HepG2 (cell line): ENCODE measurements around the gene BABAM1. TPM values are rescaled to one million over a fixed set of nuclear protein-coding genes. Genes with fewer than 3 reads are reported as not detected.

Experiments used
- ATAC-seq: fragments of 200-7000 bp; cut with Tn5 transposase; 3 replicates; pipeline ENCODE4 v1.9.1; 2020; ENCODE audit warnings: mild to moderate bottlenecking, moderate library complexity
- BruUV-seq: library from RNA; stranded (reverse); fragments of 400-500 nt; replicated peaks from 2 replicates; lab custom pipeline; 2021; lab: Mats Ljungman, UMichigan
- CTCF ChIA-PET: fragments of 300-600 bp; formaldehyde crosslinking; extraction: SDS; loops from one replicate; lab custom pipeline; 2021; ENCODE audit warnings: low total read pairs, inconsistent platforms, low intra/inter-chr PET ratio; lab: Yijun Ruan, JAX
- POLR2A ChIA-PET: fragments of 350-600 bp; sonication (Branson Sonifier 250); formaldehyde crosslinking; loops from one replicate; lab custom pipeline; 2020; ENCODE audit warnings: antibody characterized with exemption, inconsistent platforms; lab: Yijun Ruan, JAX
- DNase-seq: peaks from one replicate; pipeline ENCODE4 v3.0.0-alpha.2; 2015; ENCODE audit warnings: low spot score
- FAIRE-seq: peaks from 3 replicates; lab custom pipeline; 2011; peaks lifted over from hg19 to GRCh38; lab: Jason Lieb, UNC
- H2AFZ ChIP-seq: one replicate; pipeline ENCODE4 v1.6.1; 2011; ENCODE audit warnings: low read length, inconsistent platforms
- H3K27ac ChIP-seq: fragments of 300-600 bp; 3 replicates; pipeline ENCODE4 v1.8.0; 2011; ENCODE audit warnings: mixed run types, mild to moderate bottlenecking, mixed read lengths, low read length, inconsistent platforms; ENCODE audit not compliant: insufficient read depth; ENCODE audit errors: extremely low read length
- H3K27me3 ChIP-seq, 2 experiments: fragments of 200-600 bp in 1 of 2; 2 replicates in 1 of 2; 3 replicates in 1 of 2; pipeline versions ENCODE4 v1.6.0 to v1.8.0; 2011; ENCODE audit warnings: low read length in 2 of 2, mild to moderate bottlenecking in 2 of 2, moderate library complexity in 2 of 2, inconsistent platforms in 1 of 2; ENCODE audit not compliant: insufficient read depth in 2 of 2, control insufficient read depth in 1 of 2
- H3K36me3 ChIP-seq, 2 experiments: fragments of 200-600 bp in 1 of 2; replicated peaks in 1 of 2; 2 replicates in 1 of 2; 3 replicates in 1 of 2; pipeline versions ENCODE4 v1.5.1 to v1.8.0; 2011; ENCODE audit warnings: low read length in 2 of 2, inconsistent platforms in 1 of 2; ENCODE audit not compliant: insufficient read depth in 2 of 2, control insufficient read depth in 1 of 2
- H3K4me1 ChIP-seq: 2 replicates; pipeline ENCODE4 v1.5.1; 2012; ENCODE audit warnings: low read length, inconsistent platforms; ENCODE audit not compliant: insufficient read depth
- H3K4me2 ChIP-seq: 2 replicates; pipeline ENCODE4 v1.6.0; 2011; ENCODE audit warnings: low read depth, low read length, inconsistent platforms
- H3K4me3 ChIP-seq, 3 experiments: fragments of 200-600 bp in 1 of 3; sonication (generic), shearing (Covaris generic) in 1 of 3; replicated peaks in 1 of 3; 2 replicates each; pipeline ENCODE4 v1.5.1; 2011 to 2016; ENCODE audit warnings: low read length in 3 of 3, inconsistent platforms in 2 of 3, low read depth in 2 of 3, mild to moderate bottlenecking in 2 of 3, control low read depth in 1 of 3, mixed read lengths in 1 of 3; ENCODE audit not compliant: insufficient read depth in 1 of 3
- H3K79me2 ChIP-seq: one replicate; pipeline ENCODE4 v1.6.1; 2011; ENCODE audit warnings: low read length, inconsistent platforms; ENCODE audit not compliant: insufficient read depth
- H3K9ac ChIP-seq: 2 replicates; pipeline ENCODE4 v1.6.0; 2011; ENCODE audit warnings: mild to moderate bottlenecking, low read depth, low read length, inconsistent platforms; ENCODE audit not compliant: insufficient read depth
- H3K9me3 ChIP-seq: 2 replicates; pipeline ENCODE4 v1.5.1; 2012; ENCODE audit warnings: mild to moderate bottlenecking, low read length
- H4K20me1 ChIP-seq: 2 replicates; pipeline ENCODE4 v1.6.0; 2011; ENCODE audit warnings: inconsistent platforms, mild to moderate bottlenecking, low read length, moderate library complexity; ENCODE audit not compliant: insufficient read depth
- DMAP1 ChIP-seq: IDR thresholded peaks from 2 replicates; pipeline ENCODE4 v1.6.1; 2016
- RNF219 ChIP-seq: sonication (generic); formaldehyde crosslinking; IDR thresholded peaks from 2 replicates; pipeline ENCODE4 v1.5.0; 2020; ENCODE audit warnings: mild to moderate bottlenecking, missing genetic modification reagents
- RXRB ChIP-seq: IDR thresholded peaks from 2 replicates; pipeline ENCODE4 v1.6.1; 2016; ENCODE audit warnings: borderline replicate concordance, missing genetic modification reagents, missing compliant biosample characterization
- SUZ12 ChIP-seq: fragments of 150-350 bp; IDR thresholded peaks from 2 replicates; pipeline ENCODE4 v1.6.1; 2014; ENCODE audit warnings: low read depth, low read length
- YEATS4 ChIP-seq: sonication (generic); formaldehyde crosslinking; IDR thresholded peaks from 2 replicates; pipeline ENCODE4 v1.4.0; 2020; ENCODE audit warnings: missing genetic modification reagents, borderline replicate concordance
- ZBTB26 ChIP-seq: IDR thresholded peaks from 2 replicates; pipeline ENCODE4 v1.6.1; 2016; ENCODE audit warnings: missing compliant biosample characterization, missing genetic modification reagents, borderline replicate concordance
- ZBTB38 ChIP-seq: sonication (generic); formaldehyde crosslinking; IDR thresholded peaks from 2 replicates; pipeline ENCODE4 v1.5.1; 2020; ENCODE audit warnings: mild to moderate bottlenecking, missing genetic modification reagents
- ZNF253 ChIP-seq: sonication (generic); formaldehyde crosslinking; IDR thresholded peaks from 2 replicates; pipeline ENCODE4 v1.8.0; 2022; ENCODE audit warnings: mild to moderate bottlenecking, missing genetic modification reagents, borderline replicate concordance
- ZNF296 ChIP-seq: sonication (generic); formaldehyde crosslinking; conservative IDR thresholded peaks from 2 replicates; pipeline ENCODE4 v1.5.0; 2020; ENCODE audit warnings: mild to moderate bottlenecking, missing genetic modification reagents
- ZNF431 ChIP-seq: sonication (generic); formaldehyde crosslinking; IDR thresholded peaks from 2 replicates; pipeline ENCODE4 v1.9.0; 2022; ENCODE audit warnings: missing genetic modification reagents, low read depth, mild to moderate bottlenecking, borderline replicate concordance
- ZNF460 ChIP-seq: sonication (generic); formaldehyde crosslinking; IDR thresholded peaks from 2 replicates; pipeline ENCODE4 v1.5.1; 2020; ENCODE audit warnings: missing genetic modification reagents, mild to moderate bottlenecking, borderline replicate concordance
- WGBS: methylation state at CpG from one replicate; pipeline ENCODE4 v1.1.6; 2017; ENCODE audit warnings: low lambda C conversion rate; 5-methylcytosine and 5-hydroxymethylcytosine counted together
- in situ Hi-C: cut with HindIII; loops from 2 replicates; pipeline ENCODE4 v1.10.0; 2017; ENCODE audit warnings: low pct_unique_long_range_greater_than_20kb; ENCODE audit not compliant: extremely low pct_ligation_motif_present
- intact Hi-C: fragments of 100-400 bp; cut with micrococcal nuclease; formaldehyde crosslinking; loops from one replicate; pipeline ENCODE4 v1.10.0; 2022; ENCODE audit not compliant: unreplicated experiment
- polyA plus RNA-seq, 8 experiments: library from polyadenylated mRNA; depleted of rRNA in 3 of 8; stranded (reverse) in 7 of 8; unstranded in 1 of 8; fragments of >200 nt; fragmentation: Illumina TruSeq in 4 of 8; extraction: Trizol in 4 of 8; gene quantifications; 2 replicates each; pipeline versions ENCODE4 v1.2.1 to v1.2.3, GENCODE V29; 2011 to 2016; ENCODE audit warnings: low read depth in 4 of 8, missing spikeins in 1 of 8, mixed read lengths in 1 of 8; ENCODE audit not compliant: insufficient read depth in 1 of 8
- total RNA-seq, 5 experiments: library from RNA; depleted of rRNA; stranded (reverse); fragments of >200 nt; fragmentation: Illumina TruSeq; extraction: Trizol; gene quantifications; 2 replicates each; pipeline ENCODE4 v1.2.3, GENCODE V29; 2016; ENCODE audit warnings: low read depth in 1 of 5
- TF ChIP-seq, protein P1 (sequence below): sonication (generic); formaldehyde crosslinking; IDR thresholded peaks from 2 replicates; pipeline ENCODE4 v1.5.0; 2020; ENCODE audit warnings: mild to moderate bottlenecking, missing genetic modification reagents, moderate library complexity

Gene BABAM1
- total and polyA plus RNA-seq, 2 of the 13 experiments (the other 11 are each of a cell fraction or from before 2014, with no cell fraction given): 70.0 to 82.0 TPM

- no peak for TF ChIP-seq RNF219 (CRISPR knock-in tag)
- TF ChIP-seq ZNF253 (CRISPR knock-in tag): no peak
- TF ChIP-seq RXRB (CRISPR knock-in tag): peak; percentile 45; the same call in 1 of the 2 replicates
- TF ChIP-seq ZNF296 (CRISPR knock-in tag): no peak
- TF ChIP-seq ZNF460 (CRISPR knock-in tag): no peak
- no peak; the same call in 1 of the 2 replicates for TF ChIP-seq YEATS4
- TF ChIP-seq DMAP1 (CRISPR knock-in tag): no peak; the same call in 1 of the 2 replicates
- TF ChIP-seq SUZ12: peak; percentile 81
- no peak for TF ChIP-seq ZNF431 (CRISPR knock-in tag)
Measured at GRCh38 chr19:17266975-17267788, at the start of gene BABAM1 (continued).

DNA sequence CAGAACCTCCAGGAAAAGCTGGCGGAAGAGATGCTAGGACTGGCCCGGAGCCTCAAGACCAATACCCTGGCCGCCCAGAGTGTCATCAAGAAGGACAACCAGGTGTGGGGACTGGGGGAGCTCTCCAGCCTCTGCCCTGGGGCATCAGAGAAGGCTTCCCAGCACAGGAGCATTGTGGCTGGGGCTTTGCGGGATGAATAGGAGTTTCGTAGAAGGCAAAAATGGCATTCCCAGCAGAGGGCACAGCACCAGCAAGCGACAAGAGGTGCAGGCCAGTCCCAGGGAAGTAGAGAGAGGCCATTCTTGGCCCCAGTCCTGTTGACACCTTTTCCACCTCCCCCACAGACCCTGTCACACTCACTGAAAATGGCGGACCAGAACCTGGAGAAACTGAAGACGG, 48.0 kb upstream of the BABAM1 start:
- Histone ChIP-seq H3K4me3 (no peak overlapping the region), H3K27me3 (no peaks in the 10 kb centered on the region; a peak in 1 of 5 replicates), H3K9ac (no peak overlapping the region), H3K79me2 (no peaks in the 10 kb centered on the region), H3K4me2 (no peak overlapping the region), H2AFZ (no peak overlapping the region), H3K36me3 (peaks cover 0 to 6% of the 10 kb centered on the region in 2 experiments; a peak in 2 of 5 replicates), H3K9me3 (no peaks in the 10 kb centered on the region), H3K27ac (no peak overlapping the region), H3K4me1 (peaks cover 32% of the 10 kb centered on the region), H4K20me1 (no peaks in the 10 kb centered on the region)
- ATAC-seq (no peak), DNase-seq (no peak), FAIRE-seq (no peak)
- no TSS peak for BruUV-seq
- WGBS: 95% methylated on average over 8 of the region's 8 CpGs
- intact Hi-C loops: no loop called here
- TF ChIP-seq ZBTB26: no peak
- TF ChIP-seq, protein P1, sequence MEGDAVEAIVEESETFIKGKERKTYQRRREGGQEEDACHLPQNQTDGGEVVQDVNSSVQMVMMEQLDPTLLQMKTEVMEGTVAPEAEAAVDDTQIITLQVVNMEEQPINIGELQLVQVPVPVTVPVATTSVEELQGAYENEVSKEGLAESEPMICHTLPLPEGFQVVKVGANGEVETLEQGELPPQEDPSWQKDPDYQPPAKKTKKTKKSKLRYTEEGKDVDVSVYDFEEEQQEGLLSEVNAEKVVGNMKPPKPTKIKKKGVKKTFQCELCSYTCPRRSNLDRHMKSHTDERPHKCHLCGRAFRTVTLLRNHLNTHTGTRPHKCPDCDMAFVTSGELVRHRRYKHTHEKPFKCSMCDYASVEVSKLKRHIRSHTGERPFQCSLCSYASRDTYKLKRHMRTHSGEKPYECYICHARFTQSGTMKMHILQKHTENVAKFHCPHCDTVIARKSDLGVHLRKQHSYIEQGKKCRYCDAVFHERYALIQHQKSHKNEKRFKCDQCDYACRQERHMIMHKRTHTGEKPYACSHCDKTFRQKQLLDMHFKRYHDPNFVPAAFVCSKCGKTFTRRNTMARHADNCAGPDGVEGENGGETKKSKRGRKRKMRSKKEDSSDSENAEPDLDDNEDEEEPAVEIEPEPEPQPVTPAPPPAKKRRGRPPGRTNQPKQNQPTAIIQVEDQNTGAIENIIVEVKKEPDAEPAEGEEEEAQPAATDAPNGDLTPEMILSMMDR (CRISPR knock-in tag): 0 out of 2 replicates have a peak, but pooled peaks have one; percentile 9
- 0 out of 2 replicates have a peak, but pooled peaks have one; percentile 35 for TF ChIP-seq ZBTB38
- ChIA-PET POLR2A (interaction anchor here (1.5 kb wide), 1 partner anchor 36 kb away, joined by 4 read pairs; no protein-coding TSS in a partner anchor), CTCF (no interaction called here)
- in situ Hi-C loops: no loop called here
